HCT116 (cell line): ENCODE data around the gene AACS. TPM values are rescaled to one million over a fixed set of nuclear protein-coding genes. Genes with fewer than 3 reads are reported as not detected.

Experiments used
- ELF1 ChIP-seq: IDR thresholded peaks from 2 replicates; pipeline ENCODE4 v1.6.1; 2012; ENCODE audit warnings: low read depth, borderline replicate concordance
- FOSL1 ChIP-seq: IDR thresholded peaks from 2 replicates; pipeline ENCODE4 v1.6.1; 2012; ENCODE audit warnings: low read depth
- POLR2A ChIP-seq: IDR thresholded peaks from 2 replicates; pipeline ENCODE4 v1.7.0; 2011; ENCODE audit warnings: borderline replicate concordance; ENCODE audit not compliant: insufficient read depth, insufficient read length; ENCODE audit errors: extremely low read depth
- SP1 ChIP-seq: IDR thresholded peaks from 2 replicates; pipeline ENCODE4 v1.6.1; 2012; ENCODE audit warnings: low read depth
- SRF ChIP-seq: IDR thresholded peaks from 2 replicates; pipeline ENCODE4 v1.6.1; 2012; ENCODE audit warnings: low read depth
- TCF7L2 ChIP-seq: IDR thresholded peaks from 2 replicates; pipeline ENCODE4 v1.7.0; 2011; ENCODE audit warnings: borderline replicate concordance, inconsistent platforms; ENCODE audit not compliant: insufficient read depth, insufficient read length; ENCODE audit errors: extremely low read depth
- total RNA-seq: library from RNA; stranded (reverse); gene quantifications from one replicate; pipeline ENCODE4 v1.2.1, GENCODE V29; 2021; ENCODE audit not compliant: unreplicated experiment
- TF ChIP-seq, protein P1 (sequence below): IDR thresholded peaks from 2 replicates; pipeline ENCODE4 v1.6.1; 2012; ENCODE audit warnings: low read depth
- TF ChIP-seq, protein P2 (sequence below): IDR thresholded peaks from 2 replicates; pipeline ENCODE4 v1.6.1; 2011; ENCODE audit warnings: mild to moderate bottlenecking, low read length, moderate library complexity; ENCODE audit not compliant: insufficient replicate concordance; ENCODE audit errors: extremely low read depth

Gene AACS
- total RNA-seq, 1 experiment from 2014 or later = 16.0 TPM

DNA sequence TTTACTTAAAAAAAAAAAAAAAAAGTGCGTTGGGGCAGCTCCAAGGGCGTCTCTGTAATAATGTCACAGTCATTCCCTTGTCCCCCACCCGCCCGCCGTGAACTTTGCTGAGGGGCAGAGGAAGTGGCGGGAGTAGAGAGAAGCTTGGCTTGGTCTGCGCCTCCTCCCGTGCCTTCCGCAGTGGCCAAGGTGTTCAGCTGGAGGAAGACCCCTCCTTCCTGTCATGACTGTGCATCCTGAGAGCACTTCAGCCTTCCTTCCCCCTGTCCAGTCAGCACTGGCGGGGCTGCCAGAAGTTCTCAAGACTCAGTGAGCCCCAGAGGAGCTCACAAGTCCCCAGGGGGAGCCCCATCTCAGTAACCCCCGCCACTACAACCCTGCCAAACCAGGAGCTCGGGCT, 32.2 kb downstream of the AACS start (continued):
- TF ChIP-seq, protein P1, sequence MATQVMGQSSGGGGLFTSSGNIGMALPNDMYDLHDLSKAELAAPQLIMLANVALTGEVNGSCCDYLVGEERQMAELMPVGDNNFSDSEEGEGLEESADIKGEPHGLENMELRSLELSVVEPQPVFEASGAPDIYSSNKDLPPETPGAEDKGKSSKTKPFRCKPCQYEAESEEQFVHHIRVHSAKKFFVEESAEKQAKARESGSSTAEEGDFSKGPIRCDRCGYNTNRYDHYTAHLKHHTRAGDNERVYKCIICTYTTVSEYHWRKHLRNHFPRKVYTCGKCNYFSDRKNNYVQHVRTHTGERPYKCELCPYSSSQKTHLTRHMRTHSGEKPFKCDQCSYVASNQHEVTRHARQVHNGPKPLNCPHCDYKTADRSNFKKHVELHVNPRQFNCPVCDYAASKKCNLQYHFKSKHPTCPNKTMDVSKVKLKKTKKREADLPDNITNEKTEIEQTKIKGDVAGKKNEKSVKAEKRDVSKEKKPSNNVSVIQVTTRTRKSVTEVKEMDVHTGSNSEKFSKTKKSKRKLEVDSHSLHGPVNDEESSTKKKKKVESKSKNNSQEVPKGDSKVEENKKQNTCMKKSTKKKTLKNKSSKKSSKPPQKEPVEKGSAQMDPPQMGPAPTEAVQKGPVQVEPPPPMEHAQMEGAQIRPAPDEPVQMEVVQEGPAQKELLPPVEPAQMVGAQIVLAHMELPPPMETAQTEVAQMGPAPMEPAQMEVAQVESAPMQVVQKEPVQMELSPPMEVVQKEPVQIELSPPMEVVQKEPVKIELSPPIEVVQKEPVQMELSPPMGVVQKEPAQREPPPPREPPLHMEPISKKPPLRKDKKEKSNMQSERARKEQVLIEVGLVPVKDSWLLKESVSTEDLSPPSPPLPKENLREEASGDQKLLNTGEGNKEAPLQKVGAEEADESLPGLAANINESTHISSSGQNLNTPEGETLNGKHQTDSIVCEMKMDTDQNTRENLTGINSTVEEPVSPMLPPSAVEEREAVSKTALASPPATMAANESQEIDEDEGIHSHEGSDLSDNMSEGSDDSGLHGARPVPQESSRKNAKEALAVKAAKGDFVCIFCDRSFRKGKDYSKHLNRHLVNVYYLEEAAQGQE = no peak
- TF ChIP-seq SRF (no peak), POLR2A (no peak), FOSL1 (no peak), ELF1 (no peak), TCF7L2 (no peak), SP1 (no peak)
- TF ChIP-seq, protein P2, sequence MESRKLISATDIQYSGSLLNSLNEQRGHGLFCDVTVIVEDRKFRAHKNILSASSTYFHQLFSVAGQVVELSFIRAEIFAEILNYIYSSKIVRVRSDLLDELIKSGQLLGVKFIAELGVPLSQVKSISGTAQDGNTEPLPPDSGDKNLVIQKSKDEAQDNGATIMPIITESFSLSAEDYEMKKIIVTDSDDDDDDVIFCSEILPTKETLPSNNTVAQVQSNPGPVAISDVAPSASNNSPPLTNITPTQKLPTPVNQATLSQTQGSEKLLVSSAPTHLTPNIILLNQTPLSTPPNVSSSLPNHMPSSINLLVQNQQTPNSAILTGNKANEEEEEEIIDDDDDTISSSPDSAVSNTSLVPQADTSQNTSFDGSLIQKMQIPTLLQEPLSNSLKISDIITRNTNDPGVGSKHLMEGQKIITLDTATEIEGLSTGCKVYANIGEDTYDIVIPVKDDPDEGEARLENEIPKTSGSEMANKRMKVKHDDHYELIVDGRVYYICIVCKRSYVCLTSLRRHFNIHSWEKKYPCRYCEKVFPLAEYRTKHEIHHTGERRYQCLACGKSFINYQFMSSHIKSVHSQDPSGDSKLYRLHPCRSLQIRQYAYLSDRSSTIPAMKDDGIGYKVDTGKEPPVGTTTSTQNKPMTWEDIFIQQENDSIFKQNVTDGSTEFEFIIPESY = no peak
